BLaER1 (cell line): ENCODE data around the gene PLPP3.

ENCODE experiments used
- H3K27ac ChIP-seq: shearing (Covaris generic); formaldehyde crosslinking; 2 replicates; pipeline ENCODE4 v1.8.1; 2022
- H3K27me3 ChIP-seq: shearing (Covaris generic); formaldehyde crosslinking; 2 replicates; pipeline ENCODE4 v1.8.1; 2022
- H3K36me3 ChIP-seq: shearing (Covaris generic); formaldehyde crosslinking; 2 replicates; pipeline ENCODE4 v1.8.1; 2022
- H3K4me1 ChIP-seq: shearing (Covaris generic); formaldehyde crosslinking; 2 replicates; pipeline ENCODE4 v1.8.1; 2022
- H3K4me2 ChIP-seq: shearing (Covaris generic); formaldehyde crosslinking; 2 replicates; pipeline ENCODE4 v1.8.1; 2022
- H3K4me3 ChIP-seq: shearing (Covaris generic); formaldehyde crosslinking; 2 replicates; pipeline ENCODE4 v1.8.1; 2022
- H3K9ac ChIP-seq: shearing (Covaris generic); formaldehyde crosslinking; 2 replicates; pipeline ENCODE4 v1.8.1; 2022
- H3K9me3 ChIP-seq: shearing (Covaris generic); formaldehyde crosslinking; 2 replicates; pipeline ENCODE4 v1.8.1; 2022
- H4K20me1 ChIP-seq: shearing (Covaris generic); formaldehyde crosslinking; 2 replicates; pipeline ENCODE4 v1.8.1; 2022
- Cebpa-rat ChIP-seq: shearing (Covaris generic); IDR thresholded peaks from 2 replicates; pipeline ENCODE4 v1.8.1; 2022

Gene PLPP3

DNA sequence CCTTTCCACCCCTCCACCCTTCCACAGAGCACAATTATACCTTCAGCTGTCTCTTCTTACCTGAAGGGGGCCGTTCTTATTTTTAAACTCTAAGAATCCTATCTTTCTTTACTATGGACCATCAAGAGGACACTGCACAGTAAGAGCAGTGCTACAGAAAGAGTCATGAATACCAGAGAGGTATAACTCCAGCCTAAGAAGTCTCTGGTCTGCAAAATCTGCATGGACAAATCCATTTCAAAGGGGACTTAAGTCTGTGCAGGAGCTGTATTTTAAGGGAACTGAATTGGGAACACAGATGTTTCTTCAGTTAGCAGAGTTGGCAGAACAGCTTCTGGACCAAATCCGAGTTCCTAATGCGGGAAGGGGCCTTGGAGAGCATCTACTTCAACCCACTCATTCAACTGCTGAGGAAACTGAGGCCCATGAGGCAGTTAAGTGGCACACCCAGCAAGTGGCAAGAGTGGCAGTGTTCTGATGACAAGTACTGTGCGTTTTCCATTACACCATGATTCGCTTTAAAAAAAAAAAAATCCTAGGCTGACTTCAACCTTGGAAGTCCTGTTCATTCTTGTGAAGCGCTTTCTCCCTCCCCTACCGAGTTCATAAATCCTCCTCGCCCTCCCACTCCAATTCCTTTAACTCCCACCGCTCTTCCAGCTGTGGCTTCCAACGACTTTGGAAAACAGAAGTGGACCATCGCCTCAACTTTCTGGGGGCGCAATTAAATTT lies 1.8 kb downstream of the PLPP3 start:
- TF ChIP-seq Cebpa-rat, result no peak
- Histone ChIP-seq H3K4me1 (peaks cover 40% of the 10 kb centered on the region), H3K4me3 (peak overlapping the region; percentile 88), H3K27ac (no peak overlapping the region), H4K20me1 (no peaks in the 10 kb centered on the region; the same call in 1 of the 2 replicates), H3K4me2 (peak overlapping the region; percentile 95), H3K36me3 (no peaks in the 10 kb centered on the region), H3K9ac (peak overlapping the region; percentile 83; the same call in 1 of the 2 replicates), H3K9me3 (no peaks in the 10 kb centered on the region), H3K27me3 (no peaks in the 10 kb centered on the region)

DNA sequence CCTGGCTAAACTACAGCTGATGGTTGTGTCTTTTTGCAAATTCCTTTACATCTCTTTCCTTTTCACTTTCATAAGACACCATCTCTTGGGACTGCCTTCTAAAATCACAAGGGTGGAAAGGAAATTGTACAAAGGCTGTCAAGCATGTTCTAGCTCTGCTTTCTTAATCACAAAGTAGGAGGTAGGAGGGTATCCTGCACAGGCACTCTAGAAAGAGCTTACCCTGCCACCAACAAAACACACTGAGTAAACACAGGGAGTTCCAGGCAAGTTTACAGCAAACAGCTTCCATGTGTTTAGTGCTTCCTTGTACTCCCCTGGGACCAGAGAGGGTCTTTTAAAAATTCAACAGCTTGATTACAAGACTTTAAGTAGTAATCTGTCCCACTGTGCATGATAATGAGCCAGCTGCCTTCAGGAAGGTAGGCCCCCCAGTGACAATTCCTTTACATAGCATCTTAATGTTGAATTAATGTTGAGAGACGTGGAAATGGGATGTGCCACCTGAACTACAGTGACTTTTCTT lies 2.4 kb downstream of the PLPP3 start:
- Histone ChIP-seq H3K36me3 (no peaks in the 10 kb centered on the region), H3K27ac (no peak overlapping the region), H4K20me1 (no peaks in the 10 kb centered on the region; the same call in 1 of the 2 replicates), H3K9ac (no peak overlapping the region), H3K4me1 (peaks cover 40% of the 10 kb centered on the region), H3K4me2 (peak overlapping the region; percentile 95), H3K27me3 (no peaks in the 10 kb centered on the region), H3K4me3 (no peak overlapping the region), H3K9me3 (no peaks in the 10 kb centered on the region)
- no peak for TF ChIP-seq Cebpa-rat

DNA sequence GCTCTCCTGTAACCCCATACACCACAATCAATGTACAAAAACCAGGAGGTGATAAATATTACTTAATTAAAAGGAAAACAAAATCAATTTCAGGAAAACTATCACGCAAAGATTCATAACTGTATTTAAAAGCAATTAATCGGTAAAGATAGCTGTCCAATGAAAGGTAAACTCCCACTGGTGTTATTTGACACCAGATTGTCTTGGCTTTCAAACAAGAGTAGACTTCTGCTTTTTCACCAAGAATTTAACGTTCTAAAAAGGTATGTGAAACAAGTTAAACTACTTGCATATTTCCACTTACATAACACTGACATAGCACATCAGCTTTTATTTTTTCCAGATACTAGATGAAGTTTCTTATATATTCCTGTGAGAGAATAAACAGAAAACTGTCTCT lies 3.5 kb downstream of the PLPP3 start:
- no peak overlapping the region for H3K4me3 ChIP-seq
- H3K27ac ChIP-seq, result no peak overlapping the region
- H3K36me3 ChIP-seq, result no peaks in the 10 kb centered on the region
- H3K4me1 ChIP-seq, result peaks cover 39% of the 10 kb centered on the region
- TF ChIP-seq Cebpa-rat, result no peak
- no peak overlapping the region for H3K9ac ChIP-seq
- H3K4me2 ChIP-seq, result no peak overlapping the region
- no peaks in the 10 kb centered on the region; the same call in 1 of the 2 replicates for H4K20me1 ChIP-seq
- no peaks in the 10 kb centered on the region for H3K27me3 ChIP-seq
- H3K9me3 ChIP-seq, result no peaks in the 10 kb centered on the region

DNA sequence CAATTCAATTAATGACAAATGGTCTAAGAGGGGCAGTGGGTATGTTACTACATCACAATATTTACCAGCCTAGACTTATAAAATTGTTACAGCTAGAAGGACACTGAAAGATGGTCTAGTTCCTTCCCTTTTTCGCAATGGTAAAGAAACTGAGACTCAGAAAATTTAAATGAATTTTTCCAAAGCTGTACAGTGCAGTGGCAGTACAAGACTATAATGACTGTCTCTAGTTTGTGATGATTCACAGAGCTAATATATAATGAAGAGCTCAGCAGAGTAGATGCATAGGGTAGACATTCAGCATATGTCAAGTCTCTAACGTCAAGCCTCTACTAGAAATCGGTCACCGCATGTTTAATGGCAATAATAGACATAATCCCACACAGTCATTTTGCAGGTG lies 4.6 kb downstream of the PLPP3 start:
- Histone ChIP-seq H4K20me1 (no peaks in the 10 kb centered on the region; the same call in 1 of the 2 replicates), H3K9me3 (no peaks in the 10 kb centered on the region), H3K9ac (no peak overlapping the region), H3K27ac (no peak overlapping the region), H3K4me1 (peaks cover 28% of the 10 kb centered on the region), H3K36me3 (no peaks in the 10 kb centered on the region), H3K4me3 (no peak overlapping the region), H3K4me2 (no peak overlapping the region), H3K27me3 (no peaks in the 10 kb centered on the region)
- no peak for TF ChIP-seq Cebpa-rat

DNA sequence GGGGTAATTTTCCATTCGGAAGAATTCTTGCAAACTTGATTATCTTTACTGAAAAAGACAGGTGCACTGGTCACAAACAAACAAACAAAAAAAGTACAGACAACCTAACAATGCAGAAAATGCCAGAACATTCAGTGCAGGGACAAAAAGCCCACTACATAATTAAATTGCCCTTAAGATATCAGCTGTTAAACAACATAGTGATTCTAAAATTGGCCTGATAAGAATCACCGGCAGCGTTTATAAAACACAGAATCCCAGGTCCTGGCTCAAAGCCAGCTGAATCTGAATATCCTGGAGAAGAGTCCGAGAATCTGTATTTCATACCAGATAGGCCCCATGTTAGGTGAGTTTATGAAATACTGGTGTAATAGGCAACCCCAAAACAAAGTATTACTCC lies 6.1 kb downstream of the PLPP3 start:
- no peak overlapping the region for H3K4me2 ChIP-seq
- H3K27ac ChIP-seq, result no peak overlapping the region
- H3K9me3 ChIP-seq, result no peaks in the 10 kb centered on the region
- no peak for TF ChIP-seq Cebpa-rat
- H4K20me1 ChIP-seq, result no peaks in the 10 kb centered on the region; the same call in 1 of the 2 replicates
- no peaks in the 10 kb centered on the region for H3K36me3 ChIP-seq
- no peaks in the 10 kb centered on the region for H3K27me3 ChIP-seq
- no peak overlapping the region for H3K9ac ChIP-seq
- H3K4me3 ChIP-seq, result no peak overlapping the region
- H3K4me1 ChIP-seq, result peaks cover 26% of the 10 kb centered on the region

DNA sequence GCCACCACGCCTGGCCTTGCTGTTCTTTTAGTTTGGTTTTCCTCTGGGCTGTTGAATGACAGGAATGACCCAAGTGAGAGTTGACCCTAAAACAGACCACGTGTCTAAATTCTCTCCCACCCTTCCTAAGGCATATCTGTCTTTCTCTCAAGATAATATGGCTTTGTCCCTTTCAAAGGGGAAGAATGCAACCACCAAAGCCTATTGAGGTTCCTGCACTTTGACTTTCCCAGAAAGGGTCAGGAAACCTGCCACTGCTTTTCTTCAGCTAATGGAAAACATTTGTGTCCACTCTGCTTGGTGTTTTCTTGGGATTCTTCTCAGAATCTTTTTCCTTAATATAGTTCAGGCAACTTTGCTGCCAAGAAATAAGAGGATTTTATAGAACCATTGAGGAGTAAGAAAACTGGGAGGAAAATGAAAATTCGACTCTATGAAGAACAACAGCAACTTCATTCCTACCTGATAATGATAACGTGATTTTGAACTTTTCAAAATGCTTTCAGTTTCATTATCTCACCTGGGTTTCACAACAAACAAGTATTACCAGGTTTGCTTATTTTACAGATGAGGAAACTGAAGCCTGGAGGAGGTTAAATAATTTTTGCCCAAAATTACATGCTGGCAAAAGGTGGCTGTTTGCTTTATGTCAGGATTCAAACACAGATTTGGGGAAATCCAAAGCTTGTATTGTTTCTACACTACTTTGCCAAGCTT lies 6.9 kb downstream of the PLPP3 start:
- Histone ChIP-seq H3K27ac (no peak overlapping the region), H3K36me3 (no peaks in the 10 kb centered on the region), H4K20me1 (no peaks in the 10 kb centered on the region; the same call in 1 of the 2 replicates), H3K4me3 (no peak overlapping the region), H3K4me2 (no peak overlapping the region), H3K9ac (no peak overlapping the region), H3K9me3 (no peaks in the 10 kb centered on the region), H3K27me3 (no peaks in the 10 kb centered on the region), H3K4me1 (peaks cover 18% of the 10 kb centered on the region)
- no peak for TF ChIP-seq Cebpa-rat

DNA sequence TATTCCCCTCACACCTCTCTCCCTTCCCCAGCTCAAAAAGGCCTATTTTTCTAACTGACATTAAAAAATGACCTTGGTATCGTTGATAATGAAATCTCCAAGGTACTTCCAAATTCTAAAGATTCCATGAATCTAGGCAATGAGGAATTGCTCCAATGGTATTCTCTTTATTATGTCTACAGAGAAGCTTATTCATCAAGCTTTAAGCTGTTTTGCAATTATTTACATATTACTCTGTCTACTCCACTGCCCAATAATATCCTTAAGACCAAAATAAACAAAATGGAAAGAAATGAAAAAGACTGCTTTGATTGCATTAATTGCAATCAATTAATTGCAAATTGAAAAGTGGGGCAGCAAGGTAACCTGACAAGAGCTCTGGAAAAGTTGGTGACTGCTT lies 7.9 kb downstream of the PLPP3 start:
- no peaks in the 10 kb centered on the region for H3K9me3 ChIP-seq
- H3K4me1 ChIP-seq, result peaks cover 8% of the 10 kb centered on the region
- no peaks in the 10 kb centered on the region for H4K20me1 ChIP-seq
- H3K27me3 ChIP-seq, result no peaks in the 10 kb centered on the region
- no peak overlapping the region for H3K9ac ChIP-seq
- H3K36me3 ChIP-seq, result no peaks in the 10 kb centered on the region
- H3K4me2 ChIP-seq, result no peak overlapping the region
- H3K27ac ChIP-seq, result no peak overlapping the region
- no peak for TF ChIP-seq Cebpa-rat
- no peak overlapping the region for H3K4me3 ChIP-seq

DNA sequence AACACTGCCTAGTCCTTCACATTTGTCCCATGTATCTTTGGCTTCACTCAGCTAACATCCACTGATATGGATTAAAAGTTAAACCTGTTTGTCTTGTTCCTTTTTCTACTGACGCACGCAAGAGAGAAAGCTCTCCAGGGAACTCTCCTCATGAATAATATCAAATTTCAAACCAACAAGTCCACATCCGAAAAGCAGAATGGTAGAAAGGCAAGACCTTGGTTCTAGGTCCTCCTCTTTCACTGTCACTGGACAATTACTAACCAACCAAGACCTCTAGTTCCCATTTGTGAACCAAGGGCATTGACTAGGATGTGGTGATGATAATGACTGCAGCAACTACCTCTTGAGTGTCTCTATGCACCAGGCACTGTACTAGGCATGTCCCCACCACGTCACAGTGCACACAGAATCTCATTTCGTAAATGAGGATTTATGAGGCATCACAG lies 8.4 kb downstream of the PLPP3 start:
- Histone ChIP-seq H3K27me3 (no peaks in the 10 kb centered on the region), H3K27ac (no peak overlapping the region), H3K36me3 (no peaks in the 10 kb centered on the region), H3K9me3 (no peaks in the 10 kb centered on the region), H4K20me1 (no peaks in the 10 kb centered on the region), H3K4me1 (peaks cover 3% of the 10 kb centered on the region), H3K4me3 (no peak overlapping the region), H3K9ac (no peak overlapping the region), H3K4me2 (no peak overlapping the region)
- TF ChIP-seq Cebpa-rat, result no peak

DNA sequence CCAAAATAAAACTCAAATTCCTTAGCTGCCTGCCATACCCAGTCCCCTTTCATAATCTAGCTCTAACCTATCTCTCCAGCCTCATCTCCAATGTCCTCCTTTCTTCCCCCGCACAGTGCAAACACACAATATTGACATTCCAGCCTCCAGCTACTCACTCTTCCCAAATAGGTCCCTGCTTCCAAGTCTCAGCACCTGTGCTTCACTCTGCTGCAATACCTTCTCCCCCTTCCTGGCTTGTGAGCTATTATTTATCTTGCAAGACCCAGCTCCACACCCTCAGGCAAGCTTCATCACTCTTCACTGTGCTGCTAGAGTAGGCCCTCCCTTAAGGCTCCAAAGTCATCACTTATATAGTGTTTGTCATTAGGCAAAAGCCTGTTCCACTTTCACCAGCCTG lies 9.7 kb downstream of the PLPP3 start:
- no peaks in the 10 kb centered on the region for H3K27me3 ChIP-seq

DNA sequence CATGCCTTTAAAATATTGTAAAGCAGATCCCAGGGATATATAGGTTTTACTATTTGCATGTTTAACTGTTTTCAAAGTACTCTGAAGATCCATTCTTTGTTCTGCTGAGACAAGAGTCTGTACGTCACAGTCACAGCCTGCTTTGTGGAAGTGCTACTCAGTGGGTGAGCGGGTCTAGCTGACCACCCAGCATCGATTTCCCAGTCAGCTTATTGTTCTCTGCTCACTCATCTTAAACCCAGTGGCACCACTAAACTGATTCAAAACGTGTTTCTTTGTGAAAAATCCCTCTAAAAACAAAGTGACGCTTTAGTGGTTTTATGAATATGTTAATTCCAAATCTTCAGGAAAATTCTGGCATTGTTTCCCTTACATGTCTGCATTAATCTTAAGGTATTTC lies 12.4 kb downstream of the PLPP3 start:
- H3K4me1 ChIP-seq, result peaks cover 13% of the 10 kb centered on the region
- no peaks in the 10 kb centered on the region for H3K9me3 ChIP-seq
- H3K4me3 ChIP-seq, result no peak overlapping the region
- H4K20me1 ChIP-seq, result no peaks in the 10 kb centered on the region
- H3K4me2 ChIP-seq, result no peak overlapping the region
- H3K9ac ChIP-seq, result no peak overlapping the region
- no peak overlapping the region for H3K27ac ChIP-seq
- H3K36me3 ChIP-seq, result no peaks in the 10 kb centered on the region
- H3K27me3 ChIP-seq, result no peaks in the 10 kb centered on the region
- TF ChIP-seq Cebpa-rat, result no peak

More for the DNA sequence above, 9.7 kb downstream of the PLPP3 start:
- Histone ChIP-seq H3K4me1 (peaks cover 11% of the 10 kb centered on the region), H3K4me2 (no peak overlapping the region), H3K9ac (no peak overlapping the region), H4K20me1 (no peaks in the 10 kb centered on the region), H3K27ac (no peak overlapping the region), H3K9me3 (no peaks in the 10 kb centered on the region), H3K36me3 (no peaks in the 10 kb centered on the region), H3K4me3 (no peak overlapping the region)
- no peak for TF ChIP-seq Cebpa-rat
